HepG2 (cell line): ENCODE data around the gene MED22. TPM values are rescaled to one million over a fixed set of nuclear protein-coding genes. Genes with fewer than 3 reads are reported as not detected.

Experiments
- CBX2 ChIP-seq, 2 experiments: fragments of 200-600 bp in 1 of 2; sonication (generic); formaldehyde crosslinking in 1 of 2; IDR thresholded peaks; 2 replicates each; pipeline versions ENCODE4 v1.7.0 to v1.8.1; 2018 to 2022; ENCODE audit warnings: low read depth in 2 of 2, low read length in 1 of 2, mild to moderate bottlenecking in 1 of 2, missing genetic modification reagents in 1 of 2
- ELF4 ChIP-seq: sonication (generic); formaldehyde crosslinking; IDR thresholded peaks from 2 replicates; pipeline ENCODE4 v1.5.0; 2020; ENCODE audit warnings: missing genetic modification reagents, mild to moderate bottlenecking, moderate library complexity, borderline replicate concordance
- MTERF4 ChIP-seq: sonication (generic); formaldehyde crosslinking; IDR thresholded peaks from 2 replicates; pipeline ENCODE4 v1.8.0; 2023; ENCODE audit warnings: mild to moderate bottlenecking, missing genetic modification reagents
- PAF1 ChIP-seq: IDR thresholded peaks from 2 replicates; pipeline ENCODE4 v1.6.1; 2016; ENCODE audit warnings: missing genetic modification reagents, missing compliant biosample characterization
- PLRG1 ChIP-seq: fragments of 450-650 bp; conservative IDR thresholded peaks from 2 replicates; pipeline ENCODE4 v1.6.1; 2016
- RBM39 ChIP-seq: fragments of 200-400 bp; formaldehyde crosslinking; IDR thresholded peaks from one replicate; pipeline ENCODE4 v1.6.1; 2018; ENCODE audit warnings: antibody characterized with exemption, mild to moderate bottlenecking, low read depth, low read length; ENCODE audit not compliant: poor library complexity, severe bottlenecking
- SIX4 ChIP-seq: sonication (generic); formaldehyde crosslinking; IDR thresholded peaks from 2 replicates; pipeline ENCODE4 v1.4.0; 2020; ENCODE audit warnings: missing genetic modification reagents
- SNAPC4 ChIP-seq: sonication (generic); formaldehyde crosslinking; IDR thresholded peaks from 2 replicates; pipeline ENCODE4 v1.4.0; 2020; ENCODE audit warnings: mild to moderate bottlenecking, missing genetic modification reagents
- USF2 ChIP-seq, 2 experiments: sonication (generic) in 1 of 2; formaldehyde crosslinking in 1 of 2; IDR thresholded peaks; 2 replicates each; pipeline versions ENCODE4 v1.5.1 to v1.6.1; 2011 to 2020; ENCODE audit warnings: borderline replicate concordance in 1 of 2, low read depth in 1 of 2, low read length in 1 of 2, mild to moderate bottlenecking in 1 of 2, missing genetic modification reagents in 1 of 2, moderate library complexity in 1 of 2
- ZBTB10 ChIP-seq: sonication (generic); formaldehyde crosslinking; IDR thresholded peaks from 2 replicates; pipeline ENCODE4 v1.4.0; 2020; ENCODE audit warnings: missing genetic modification reagents, borderline replicate concordance
- ZKSCAN1 ChIP-seq: fragments of 150-350 bp; IDR thresholded peaks from 2 replicates; pipeline ENCODE4 v1.6.1; 2014; ENCODE audit warnings: low read length
- ZNF512B ChIP-seq: sonication (generic); formaldehyde crosslinking; IDR thresholded peaks from 2 replicates; pipeline ENCODE4 v1.5.1; 2020; ENCODE audit warnings: missing genetic modification reagents, mild to moderate bottlenecking, borderline replicate concordance
- ZNF746 ChIP-seq: sonication (generic); formaldehyde crosslinking; IDR thresholded peaks from 2 replicates; pipeline ENCODE4 v1.8.0; 2022; ENCODE audit warnings: mild to moderate bottlenecking, missing genetic modification reagents
- ZNF780A ChIP-seq: sonication (generic); formaldehyde crosslinking; IDR thresholded peaks from 2 replicates; pipeline ENCODE4 v1.8.0; 2022; ENCODE audit warnings: mild to moderate bottlenecking, missing genetic modification reagents, moderate library complexity
- ZSCAN20 ChIP-seq: sonication (generic); formaldehyde crosslinking; IDR thresholded peaks from 2 replicates; pipeline ENCODE4 v1.4.0; 2020; ENCODE audit warnings: missing genetic modification reagents, mild to moderate bottlenecking, borderline replicate concordance
- polyA plus RNA-seq, 8 experiments: library from polyadenylated mRNA; depleted of rRNA in 3 of 8; stranded (reverse) in 7 of 8; unstranded in 1 of 8; fragments of >200 nt; fragmentation: Illumina TruSeq in 4 of 8; extraction: Trizol in 4 of 8; gene quantifications; 2 replicates each; pipeline versions ENCODE4 v1.2.1 to v1.2.3, GENCODE V29; 2011 to 2016; ENCODE audit warnings: low read depth in 4 of 8, missing spikeins in 1 of 8, mixed read lengths in 1 of 8; ENCODE audit not compliant: insufficient read depth in 1 of 8
- total RNA-seq, 5 experiments: library from RNA; depleted of rRNA; stranded (reverse); fragments of >200 nt; fragmentation: Illumina TruSeq; extraction: Trizol; gene quantifications; 2 replicates each; pipeline ENCODE4 v1.2.3, GENCODE V29; 2016; ENCODE audit warnings: low read depth in 1 of 5

MED22 gene
- total and polyA plus RNA-seq, 2 of the 13 experiments (the other 11 are each of a cell fraction or from before 2014, with no cell fraction given): 15.8 to 22.1 TPM

- TF ChIP-seq ZBTB10 (CRISPR knock-in tag) (peak; percentile 85; the same call in 1 of the 2 replicates), MTERF4 (CRISPR knock-in tag) (no peak), PAF1 (no peak), ELF4 (CRISPR knock-in tag) (no peak), USF2 (IDR thresholded peaks at IDR 0.05; ENCODE audit: low read depth, low read length) (no peak), USF2 (CRISPR knock-in tag; IDR thresholded peaks at IDR 0.05; ENCODE audit: borderline replicate concordance) (no peak), PLRG1 (no peak), RBM39 (no peak), ZNF746 (CRISPR knock-in tag) (no peak), ZKSCAN1 (no peak), ZNF512B (CRISPR knock-in tag) (no peak), SIX4 (CRISPR knock-in tag) (no peak), ZNF780A (CRISPR knock-in tag) (no peak), CBX2 (IDR thresholded peaks at IDR 0.05; ENCODE audit: low read depth, low read length) (no peak), CBX2 (CRISPR knock-in tag; IDR thresholded peaks at IDR 0.05; ENCODE audit: low read depth) (no peak), SNAPC4 (no peak), ZSCAN20 (CRISPR knock-in tag) (no peak)
Measured at GRCh38 chr9:133390713-133391112, 42.8 kb upstream of the MED22 start (continued).
